ENCODE results near the gene DSCAM.

- TF ChIP-seq, protein P1, sequence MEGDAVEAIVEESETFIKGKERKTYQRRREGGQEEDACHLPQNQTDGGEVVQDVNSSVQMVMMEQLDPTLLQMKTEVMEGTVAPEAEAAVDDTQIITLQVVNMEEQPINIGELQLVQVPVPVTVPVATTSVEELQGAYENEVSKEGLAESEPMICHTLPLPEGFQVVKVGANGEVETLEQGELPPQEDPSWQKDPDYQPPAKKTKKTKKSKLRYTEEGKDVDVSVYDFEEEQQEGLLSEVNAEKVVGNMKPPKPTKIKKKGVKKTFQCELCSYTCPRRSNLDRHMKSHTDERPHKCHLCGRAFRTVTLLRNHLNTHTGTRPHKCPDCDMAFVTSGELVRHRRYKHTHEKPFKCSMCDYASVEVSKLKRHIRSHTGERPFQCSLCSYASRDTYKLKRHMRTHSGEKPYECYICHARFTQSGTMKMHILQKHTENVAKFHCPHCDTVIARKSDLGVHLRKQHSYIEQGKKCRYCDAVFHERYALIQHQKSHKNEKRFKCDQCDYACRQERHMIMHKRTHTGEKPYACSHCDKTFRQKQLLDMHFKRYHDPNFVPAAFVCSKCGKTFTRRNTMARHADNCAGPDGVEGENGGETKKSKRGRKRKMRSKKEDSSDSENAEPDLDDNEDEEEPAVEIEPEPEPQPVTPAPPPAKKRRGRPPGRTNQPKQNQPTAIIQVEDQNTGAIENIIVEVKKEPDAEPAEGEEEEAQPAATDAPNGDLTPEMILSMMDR (IDR thresholded peaks at IDR 0.05 in 2 of 3, conservative IDR thresholded peaks at IDR 0.05 in 1 of 3; ENCODE audit: borderline replicate concordance in 1 of 3, insufficient read depth in 1 of 3, low read depth in 2 of 3, low read length in 2 of 3) = no peak
- TF ChIP-seq RAD21 (IDR thresholded peaks at IDR 0.05; ENCODE audit: low read depth) (no peak), POLR2A (IDR thresholded peaks at IDR 0.05; ENCODE audit: borderline replicate concordance, extremely low read depth, insufficient read depth, insufficient read length) (no peak), EZH2 (IDR thresholded peaks at IDR 0.05) (no peak), EGR1 (IDR thresholded peaks at IDR 0.05; ENCODE audit: low read depth) (no peak), YY1 (IDR thresholded peaks at IDR 0.05; ENCODE audit: extremely low read depth, insufficient replicate concordance, low read depth, low read length) (no peak), EZH2phosphoT487 (IDR thresholded peaks at IDR 0.05; ENCODE audit: borderline replicate concordance) (no peak), ZNF274 (IDR thresholded peaks at IDR 0.05; ENCODE audit: low read depth, low read length) (no peak), ATF3 (IDR thresholded peaks at IDR 0.05) (no peak), JUND (IDR thresholded peaks at IDR 0.05) (no peak)
Observed at GRCh38 chr21:40276001-40276400, 571.0 kb downstream of the DSCAM start.

All from HCT116 (cell line).